BLaER1 (cell line): ENCODE measurements around the gene PGLYRP3.

ENCODE experiments used
- H3K27ac ChIP-seq: shearing (Covaris generic); formaldehyde crosslinking; 2 replicates; pipeline ENCODE4 v1.8.1; 2022
- H3K27me3 ChIP-seq: shearing (Covaris generic); formaldehyde crosslinking; 2 replicates; pipeline ENCODE4 v1.8.1; 2022
- H3K36me3 ChIP-seq: shearing (Covaris generic); formaldehyde crosslinking; 2 replicates; pipeline ENCODE4 v1.8.1; 2022
- H3K4me1 ChIP-seq: shearing (Covaris generic); formaldehyde crosslinking; 2 replicates; pipeline ENCODE4 v1.8.1; 2022
- H3K4me2 ChIP-seq: shearing (Covaris generic); formaldehyde crosslinking; 2 replicates; pipeline ENCODE4 v1.8.1; 2022
- H3K4me3 ChIP-seq: shearing (Covaris generic); formaldehyde crosslinking; 2 replicates; pipeline ENCODE4 v1.8.1; 2022
- H3K9ac ChIP-seq: shearing (Covaris generic); formaldehyde crosslinking; 2 replicates; pipeline ENCODE4 v1.8.1; 2022
- H3K9me3 ChIP-seq: shearing (Covaris generic); formaldehyde crosslinking; 2 replicates; pipeline ENCODE4 v1.8.1; 2022
- H4K20me1 ChIP-seq: shearing (Covaris generic); formaldehyde crosslinking; 2 replicates; pipeline ENCODE4 v1.8.1; 2022
- Cebpa-rat ChIP-seq: shearing (Covaris generic); IDR thresholded peaks from 2 replicates; pipeline ENCODE4 v1.8.1; 2022

Gene PGLYRP3

DNA sequence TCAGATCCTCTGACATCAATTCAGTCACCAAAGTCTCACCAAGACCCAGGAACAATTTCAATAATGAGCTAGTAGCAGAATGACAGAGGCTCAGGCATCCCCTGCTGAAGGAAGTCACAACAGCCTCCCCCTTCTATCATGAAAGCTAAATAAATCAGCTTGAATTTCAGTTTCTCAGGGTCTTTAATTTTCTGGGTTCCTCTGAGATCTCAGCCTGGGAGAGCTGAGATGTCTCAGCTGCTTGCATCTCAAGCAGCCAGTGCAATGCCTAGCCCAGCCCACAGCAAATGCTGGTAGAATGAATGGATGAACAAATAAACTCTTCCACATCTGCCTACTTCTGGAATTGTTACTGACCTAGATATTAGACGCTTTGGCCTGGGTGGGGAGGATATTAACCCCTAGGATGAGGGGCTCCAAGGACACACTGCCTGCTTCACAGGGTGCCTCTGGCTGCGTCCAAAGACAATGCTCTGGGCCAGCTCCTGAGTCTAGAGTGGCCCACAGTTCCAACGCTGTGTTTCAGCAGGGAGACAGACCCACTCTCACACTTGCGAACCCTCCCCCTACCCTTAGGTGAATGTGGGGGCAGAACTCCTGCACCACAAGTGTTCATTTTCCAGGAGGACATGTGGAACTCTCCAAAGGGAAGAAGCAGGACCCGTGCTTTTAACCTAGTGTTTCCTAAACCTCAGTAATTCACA lies 64.4 kb downstream of the PGLYRP3 start:
- no peak for TF ChIP-seq Cebpa-rat
- Histone ChIP-seq H3K9me3 (peaks cover 9% of the 10 kb centered on the region; the same call in 1 of the 2 replicates), H3K27me3 (no peaks in the 10 kb centered on the region), H3K4me1 (peaks cover 39% of the 10 kb centered on the region), H3K27ac (no peak overlapping the region), H4K20me1 (no peaks in the 10 kb centered on the region), H3K4me2 (no peak overlapping the region), H3K4me3 (no peak overlapping the region), H3K9ac (no peak overlapping the region), H3K36me3 (no peaks in the 10 kb centered on the region)
